HepG2 (cell line): ENCODE data around the gene DNTTIP2. TPM values are rescaled to one million over a fixed set of nuclear protein-coding genes. Genes with fewer than 3 reads are reported as not detected.

ENCODE experiments used
- ATF6 ChIP-seq: sonication (generic); formaldehyde crosslinking; conservative IDR thresholded peaks from 2 replicates; pipeline ENCODE4 v1.4.0; 2020; ENCODE audit warnings: missing genetic modification reagents
- E2F1 ChIP-seq: sonication (generic); formaldehyde crosslinking; IDR thresholded peaks from 2 replicates; pipeline ENCODE4 v1.5.0; 2020; ENCODE audit warnings: missing genetic modification reagents
- FOXP1 ChIP-seq, 2 experiments: fragments of 450-650 bp in 1 of 2; IDR thresholded peaks; 2 replicates each; pipeline ENCODE4 v1.6.1; 2017 to 2018; ENCODE audit warnings: antibody characterized with exemption in 1 of 2
- GLI4 ChIP-seq: sonication (generic); formaldehyde crosslinking; IDR thresholded peaks from 2 replicates; pipeline ENCODE4 v1.5.1; 2020; ENCODE audit warnings: missing genetic modification reagents, mild to moderate bottlenecking, moderate library complexity, borderline replicate concordance
- LRRFIP1 ChIP-seq: sonication (generic); formaldehyde crosslinking; conservative IDR thresholded peaks from 2 replicates; pipeline ENCODE4 v1.4.0; 2020; ENCODE audit warnings: missing genetic modification reagents
- SIN3A ChIP-seq: IDR thresholded peaks from 2 replicates; pipeline ENCODE4 v1.6.1; 2011; ENCODE audit warnings: low read depth, mild to moderate bottlenecking, control low read depth, low read length, borderline replicate concordance
- SMC3 ChIP-seq: IDR thresholded peaks from 2 replicates; pipeline ENCODE4 v1.6.1; 2011; ENCODE audit warnings: low read length, improper control_type of control experiment
- SMYD3 ChIP-seq: sonication (generic); formaldehyde crosslinking; IDR thresholded peaks from 2 replicates; pipeline ENCODE4 v1.8.1; 2023; ENCODE audit warnings: mild to moderate bottlenecking, missing genetic modification reagents
- ZHX2 ChIP-seq, 2 experiments: sonication (generic) in 1 of 2; formaldehyde crosslinking in 1 of 2; IDR thresholded peaks; 2 replicates each; pipeline versions ENCODE4 v1.6.1 to v1.9.0; 2014 to 2022; ENCODE audit warnings: antibody characterized with exemption in 1 of 2, borderline replicate concordance in 1 of 2, inconsistent platforms in 1 of 2, low read depth in 1 of 2, missing genetic modification reagents in 1 of 2
- ZNF331 ChIP-seq: sonication (generic); formaldehyde crosslinking; IDR thresholded peaks from 2 replicates; pipeline ENCODE4 v1.4.0; 2020; ENCODE audit warnings: missing genetic modification reagents
- ZNF383 ChIP-seq: sonication (generic); formaldehyde crosslinking; IDR thresholded peaks from 2 replicates; pipeline ENCODE4 v1.4.0; 2020; ENCODE audit warnings: missing genetic modification reagents, mild to moderate bottlenecking, borderline replicate concordance
- ZNF562 ChIP-seq: sonication (generic); formaldehyde crosslinking; IDR thresholded peaks from 2 replicates; pipeline ENCODE4 v1.8.0; 2022; ENCODE audit warnings: missing genetic modification reagents, borderline replicate concordance
- ZNF614 ChIP-seq: IDR thresholded peaks from 2 replicates; pipeline ENCODE4 v1.6.1; 2018; ENCODE audit warnings: missing biosample characterization, missing genetic modification reagents, inconsistent platforms, borderline replicate concordance
- ZNF816 ChIP-seq: sonication (generic); formaldehyde crosslinking; IDR thresholded peaks from 2 replicates; pipeline ENCODE4 v1.8.0; 2022; ENCODE audit warnings: missing genetic modification reagents, mild to moderate bottlenecking, borderline replicate concordance
- polyA plus RNA-seq, 8 experiments: library from polyadenylated mRNA; depleted of rRNA in 3 of 8; stranded (reverse) in 7 of 8; unstranded in 1 of 8; fragments of >200 nt; fragmentation: Illumina TruSeq in 4 of 8; extraction: Trizol in 4 of 8; gene quantifications; 2 replicates each; pipeline versions ENCODE4 v1.2.1 to v1.2.3, GENCODE V29; 2011 to 2016; ENCODE audit warnings: low read depth in 4 of 8, missing spikeins in 1 of 8, mixed read lengths in 1 of 8; ENCODE audit not compliant: insufficient read depth in 1 of 8
- total RNA-seq, 5 experiments: library from RNA; depleted of rRNA; stranded (reverse); fragments of >200 nt; fragmentation: Illumina TruSeq; extraction: Trizol; gene quantifications; 2 replicates each; pipeline ENCODE4 v1.2.3, GENCODE V29; 2016; ENCODE audit warnings: low read depth in 1 of 5

Gene DNTTIP2
- total and polyA plus RNA-seq, 2 of the 13 experiments (the other 11 are each of a cell fraction or from before 2014, with no cell fraction given) = 11.4 to 63.3 TPM

GRCh38 chr1:93909146-93910050, 30.4 kb upstream of the DNTTIP2 start, which contains the start of gene GCLM (continued):
- TF ChIP-seq GLI4 (CRISPR knock-in tag) = no peak
- no peak for TF ChIP-seq SMYD3 (CRISPR knock-in tag)
- TF ChIP-seq ZHX2 (IDR thresholded peaks at IDR 0.05; ENCODE audit: low read depth) = no peak; the same call in 1 of the 2 replicates
- no peak for TF ChIP-seq ZHX2 (CRISPR knock-in tag; IDR thresholded peaks at IDR 0.05; ENCODE audit: borderline replicate concordance)
- peak; percentile 64; the same call in 1 of the 2 replicates for TF ChIP-seq ZNF614 (CRISPR knock-in tag)
- no peak for TF ChIP-seq FOXP1 (IDR thresholded peaks at IDR 0.05)
- TF ChIP-seq FOXP1 (CRISPR knock-in tag; IDR thresholded peaks at IDR 0.05) = no peak
- TF ChIP-seq ZNF383 = no peak
- no peak for TF ChIP-seq ZNF562 (CRISPR knock-in tag)
- TF ChIP-seq E2F1 (CRISPR knock-in tag) = peak; percentile 53; the same call in 1 of the 2 replicates
- TF ChIP-seq LRRFIP1 (CRISPR knock-in tag) = no peak
- TF ChIP-seq ZNF331 (CRISPR knock-in tag) = peak; percentile 69
- TF ChIP-seq SIN3A = peak; percentile 55; the same call in 1 of the 2 replicates
- peak; percentile 51; the same call in 1 of the 2 replicates for TF ChIP-seq ZNF816 (CRISPR knock-in tag)
- no peak for TF ChIP-seq ATF6 (CRISPR knock-in tag)
- no peak; the same call in 1 of the 2 replicates for TF ChIP-seq SMC3
